Spleen (tissue), 13 donors: ENCODE results near the gene RNF215. TPM values are rescaled to one million over a fixed set of nuclear protein-coding genes. Genes with fewer than 3 reads are reported as not detected.

Experiments
- DNase-seq: peaks from one replicate; pipeline ENCODE4 v3.0.0-alpha.2; 2020
- H3K27ac ChIP-seq, 8 donors: fragments of 200-600 bp; sonication (generic) in 7 of 8; 1 replicate in 4 of 8; 2 replicates in 4 of 8; pipeline versions ENCODE4 v1.5.0 to v1.8.0; 2016 to 2021; ENCODE audit warnings: inconsistent platforms in 4 of 8, mild to moderate bottlenecking in 4 of 8, moderate library complexity in 1 of 8
- H3K27me3 ChIP-seq, 7 donors: fragments of 200-600 bp; sonication (generic) in 6 of 7; replicated peaks in 1 of 7; 1 replicate in 4 of 7; 2 replicates in 3 of 7; pipeline versions ENCODE4 v1.5.0 to v1.8.0; 2016 to 2021; ENCODE audit warnings: inconsistent platforms in 3 of 7, mild to moderate bottlenecking in 1 of 7
- H3K36me3 ChIP-seq, 6 donors: fragments of 200-600 bp; sonication (generic) in 5 of 6; 1 replicate in 4 of 6; 2 replicates in 2 of 6; pipeline versions ENCODE4 v1.5.0 to v1.8.0; 2016 to 2021; ENCODE audit warnings: inconsistent platforms in 2 of 6
- H3K4me1 ChIP-seq, 6 donors: fragments of 200-600 bp; sonication (generic) in 5 of 6; 1 replicate in 3 of 6; 2 replicates in 3 of 6; pipeline versions ENCODE4 v1.5.0 to v1.8.0; 2016 to 2021; ENCODE audit warnings: inconsistent platforms in 3 of 6
- H3K4me3 ChIP-seq, 8 donors: fragments of 200-600 bp; sonication (generic) in 7 of 8; 1 replicate in 4 of 8; 2 replicates in 4 of 8; pipeline versions ENCODE4 v1.5.0 to v1.8.0; 2016 to 2021; ENCODE audit warnings: inconsistent platforms in 4 of 8, mild to moderate bottlenecking in 4 of 8, moderate library complexity in 2 of 8
- H3K9me3 ChIP-seq, 8 donors: fragments of 200-600 bp; sonication (generic) in 7 of 8; 1 replicate in 4 of 8; 2 replicates in 4 of 8; pipeline versions ENCODE4 v1.5.0 to v1.8.0; 2016 to 2021; ENCODE audit warnings: inconsistent platforms in 4 of 8
- POLR2A ChIP-seq, 3 donors: fragments of 450-650 bp; IDR thresholded peaks; one replicate each; pipeline ENCODE4 v1.5.1; 2017; ENCODE audit warnings: antibody characterized with exemption in 3 of 3, mild to moderate bottlenecking in 1 of 3
- POLR2AphosphoS5 ChIP-seq, 3 donors: sonication (generic); formaldehyde crosslinking; IDR thresholded peaks; one replicate each; pipeline ENCODE4 v1.5.1; 2017; ENCODE audit warnings: antibody characterized with exemption in 3 of 3
- WGBS, 5 donors: extraction: QIAGEN DNeasy Blood & Tissue Kit in 3 of 5; methylation state at CpG; one replicate each; pipeline versions ENCODE4 v1.1.5 to v1.1.7; 2013 to 2018; 5-methylcytosine and 5-hydroxymethylcytosine counted together
- intact Hi-C: fragments of 100-400 bp; cut with DNase I; formaldehyde crosslinking; loops from one replicate; pipeline ENCODE4 v1.15.0; 2023; ENCODE audit warnings: low total_unique reads
- long read RNA-seq, 2 donors: transcript quantifications; one replicate each; lab custom pipeline, GENCODE V29; 2026
- polyA plus RNA-seq, 3 donors: library from polyadenylated mRNA; stranded (reverse); fragments of 200-250 nt; gene quantifications; one replicate each; pipeline ENCODE4 v1.2.1, GENCODE V29; 2013
- total RNA-seq, 7 donors: library from RNA; depleted of rRNA in 3 of 7; stranded (reverse); fragments of >200 nt in 3 of 7; fragmentation: NEBNext Ultra II Directional in 4 of 7; extraction: Animal tissue kit (Norgen Biotek cat#: 25700) in 4 of 7; gene quantifications; one replicate each; pipeline versions ENCODE4 v1.1.0 to v1.2.1, GENCODE V29; 2016 to 2021
- TF ChIP-seq, protein P1 (sequence below), 11 experiments: fragments of 200-600 bp in 7 of 11; fragments of 450-650 bp in 4 of 11; sonication (generic) in 4 of 11; IDR thresholded peaks in 8 of 11; conservative IDR thresholded peaks in 3 of 11; 1 replicate in 7 of 11; 2 replicates in 4 of 11; pipeline versions ENCODE4 v1.4.0 to v1.8.0; 2016 to 2021; ENCODE audit warnings: antibody characterized with exemption in 11 of 11, inconsistent platforms in 4 of 11, mild to moderate bottlenecking in 1 of 11
- donor health status: healthy with polysubstance abuse.
- donor health status: DM: no; HTN: no; CAD: no; lungs with moderate emphysema.
- donor health status: DM: no; HTN: no; CAD: no.
- donor health status: Bipolar disorder and iron deficiency.
- donor health status: healthy.
- donor health status: DM: no; HTN: no; CAD: no.
- donor health status: DM: yes; HTN: yes; CAD: no.

RNF215 gene
- total RNA-seq (10 to 100 TPM; 10.2 to 19.5 (median 15.9) TPM), polyA plus RNA-seq (10 to 100 TPM in 1 of 3 donors, 1 to 10 TPM in 2; 6.5 to 11.0 (median 8.3) TPM)
- long read RNA-seq, donor 1, partial matches to known transcripts: 0 of 4 reads
- long read RNA-seq, donor 1, other reads (novel, unspliced or antisense): 0 of 4 reads
- long read RNA-seq, donor 2: 0 reads

DNA sequence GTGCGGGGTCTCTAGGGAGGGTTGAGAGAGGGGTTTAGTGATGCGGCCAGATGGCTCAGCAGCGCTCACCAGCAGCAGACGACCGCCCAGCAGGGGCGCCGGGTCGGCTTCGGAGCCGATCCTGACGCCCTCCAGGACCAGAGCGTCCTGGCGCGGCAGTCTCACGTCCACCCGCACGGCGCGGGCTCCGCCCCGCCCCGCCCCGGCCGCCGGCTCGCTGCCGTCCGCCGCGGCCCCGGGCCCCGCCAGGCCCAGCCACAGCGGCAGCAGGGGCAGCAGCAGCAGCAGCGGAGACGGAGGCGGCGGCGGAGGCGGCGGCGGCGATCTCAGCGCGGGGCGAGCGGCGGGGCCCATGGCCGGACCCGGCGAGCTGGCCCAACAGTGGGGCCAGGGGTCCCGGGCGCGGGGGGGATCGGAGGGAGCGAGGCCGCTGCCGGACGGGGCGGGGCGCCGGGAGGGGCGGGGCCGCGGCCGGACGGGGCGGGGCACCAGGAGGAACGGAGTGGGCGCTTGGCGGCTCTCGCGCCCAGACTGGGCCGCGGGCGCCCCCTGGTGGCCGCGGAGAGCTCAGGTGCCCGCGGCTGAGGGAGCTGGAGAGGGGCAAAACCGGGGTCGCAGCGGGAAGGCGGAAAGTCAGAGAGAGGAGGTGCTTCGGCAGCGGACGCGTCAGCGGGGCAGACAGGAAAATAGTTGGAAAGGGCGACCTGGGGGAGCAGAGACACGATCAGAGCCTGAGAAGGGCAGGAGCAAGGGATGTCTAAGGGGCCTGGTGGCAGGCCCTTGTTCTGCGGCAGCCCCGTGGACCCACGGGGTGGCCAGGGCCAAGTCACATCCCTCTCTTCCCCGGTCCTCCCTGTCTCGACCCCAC is at the start of gene RNF215:
TSS of gene RNF215 (minus strand) at position 452 of the 868 bp plus-strand sequence. CDS start at position 354, 98 bp downstream.
- Histone ChIP-seq H3K9me3 (no peaks in the 10 kb centered on the region), H3K27me3 (no peaks in the 10 kb centered on the region), H3K4me1 (peaks cover 6 to 33% (median 16%) of the 10 kb centered on the region in 6 donors), H3K36me3 (peaks cover 0 to 24% (median 0%) of the 10 kb centered on the region in 6 donors), H3K4me3 (peak within 1 kb of the TSS; percentile 24 to 81 (median 44)), H3K27ac (peak within 1 kb of the TSS in 7 of 8 donors; percentile 44 to 92 (median 73))
- peak; percentile 96 for DNase-seq
- TF ChIP-seq POLR2A (IDR thresholded peaks at IDR 0.05) (no peak), POLR2AphosphoS5 (IDR thresholded peaks at IDR 0.05) (peak; percentile 11 to 69 (median 38))
- TF ChIP-seq, protein P1, sequence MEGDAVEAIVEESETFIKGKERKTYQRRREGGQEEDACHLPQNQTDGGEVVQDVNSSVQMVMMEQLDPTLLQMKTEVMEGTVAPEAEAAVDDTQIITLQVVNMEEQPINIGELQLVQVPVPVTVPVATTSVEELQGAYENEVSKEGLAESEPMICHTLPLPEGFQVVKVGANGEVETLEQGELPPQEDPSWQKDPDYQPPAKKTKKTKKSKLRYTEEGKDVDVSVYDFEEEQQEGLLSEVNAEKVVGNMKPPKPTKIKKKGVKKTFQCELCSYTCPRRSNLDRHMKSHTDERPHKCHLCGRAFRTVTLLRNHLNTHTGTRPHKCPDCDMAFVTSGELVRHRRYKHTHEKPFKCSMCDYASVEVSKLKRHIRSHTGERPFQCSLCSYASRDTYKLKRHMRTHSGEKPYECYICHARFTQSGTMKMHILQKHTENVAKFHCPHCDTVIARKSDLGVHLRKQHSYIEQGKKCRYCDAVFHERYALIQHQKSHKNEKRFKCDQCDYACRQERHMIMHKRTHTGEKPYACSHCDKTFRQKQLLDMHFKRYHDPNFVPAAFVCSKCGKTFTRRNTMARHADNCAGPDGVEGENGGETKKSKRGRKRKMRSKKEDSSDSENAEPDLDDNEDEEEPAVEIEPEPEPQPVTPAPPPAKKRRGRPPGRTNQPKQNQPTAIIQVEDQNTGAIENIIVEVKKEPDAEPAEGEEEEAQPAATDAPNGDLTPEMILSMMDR (IDR thresholded peaks at IDR 0.05 in 8 of 11, conservative IDR thresholded peaks at IDR 0.05 in 3 of 11): peak; percentile 90 to 97 (median 95)
- intact Hi-C loops: loop anchor here (5.0 to 10.0 kb wide), 3 partner anchors 100 to 272 kb away; partner anchors contain the start of gene CASTOR1
- 1 to 8% (median 2%) methylated on average over 28 to 95 of the region's 95 CpGs for WGBS, 5 donors

DNA sequence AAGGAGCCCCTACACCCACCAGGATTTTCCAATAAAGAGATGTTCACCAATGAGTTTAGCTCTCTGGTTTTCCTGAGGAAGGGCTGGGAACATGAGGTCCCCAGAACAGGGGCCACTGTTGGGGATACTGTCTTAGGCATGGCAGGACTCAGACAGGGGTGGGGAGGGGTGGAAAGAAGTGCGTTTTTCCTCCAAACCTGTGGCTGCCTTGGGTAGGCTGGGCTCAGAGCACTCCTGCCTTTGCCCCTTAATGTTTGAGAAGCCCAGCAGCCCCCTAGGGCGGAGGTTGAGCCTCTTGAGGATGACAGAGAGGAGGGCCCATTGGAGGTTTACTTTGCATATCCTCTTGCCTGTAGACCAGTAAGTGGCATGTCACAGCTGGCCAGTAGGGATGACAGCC is 49.0 kb upstream of the RNF215 start:
- Histone ChIP-seq H3K4me3 (peak overlapping the region in 1 of 8 donors; percentile 50), H3K9me3 (peaks cover 0 to 19% (median 14%) of the 10 kb centered on the region in 8 donors), H3K27ac (peak overlapping the region; percentile 76 to 93 (median 82)), H3K4me1 (peaks cover 0 to 10% (median 0%) of the 10 kb centered on the region in 6 donors), H3K36me3 (no peaks in the 10 kb centered on the region), H3K27me3 (peaks cover 0 to 33% (median 0%) of the 10 kb centered on the region in 7 donors)
- intact Hi-C loops: no loop called here
- no peak for DNase-seq
- TF ChIP-seq, protein P1 (IDR thresholded peaks at IDR 0.05 in 8 of 11, conservative IDR thresholded peaks at IDR 0.05 in 3 of 11): no peak
- TF ChIP-seq POLR2AphosphoS5 (IDR thresholded peaks at IDR 0.05): no peak
- 86 to 100% (median 95%) methylated on average over 2 of the region's 2 CpGs for WGBS, 5 donors

DNA sequence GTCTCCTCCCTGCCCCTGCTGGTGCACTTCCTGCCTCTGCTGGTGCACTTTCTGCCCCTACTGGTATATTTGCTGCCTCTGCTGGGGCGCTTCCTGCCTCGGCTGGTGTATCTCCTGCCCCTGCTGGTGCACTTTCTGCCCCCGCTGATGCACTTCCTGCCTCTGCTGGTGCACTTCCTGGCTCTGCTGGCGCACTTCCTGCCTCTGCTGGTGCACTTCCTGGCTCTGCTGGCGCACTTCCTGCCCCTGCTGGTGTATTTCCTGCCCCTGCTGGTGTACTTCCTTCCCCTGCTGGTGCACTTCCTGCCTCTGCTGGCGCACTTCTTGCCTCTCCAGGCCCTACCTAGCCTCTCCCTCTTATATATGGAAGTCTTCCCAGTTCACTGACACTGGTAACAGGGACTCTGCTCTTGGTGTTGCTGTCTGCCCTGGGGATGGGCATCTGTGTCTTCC is 48.5 kb upstream of the RNF215 start:
- WGBS, 5 donors: 35 to 57% (median 38%) methylated on average over 6 of the region's 6 CpGs
- Histone ChIP-seq H3K27me3 (peaks cover 0 to 28% (median 0%) of the 10 kb centered on the region in 7 donors), H3K36me3 (no peaks in the 10 kb centered on the region), H3K4me3 (peak overlapping the region in 1 of 8 donors; percentile 50), H3K9me3 (peaks cover 0 to 19% (median 14%) of the 10 kb centered on the region in 8 donors), H3K4me1 (peaks cover 0 to 10% (median 0%) of the 10 kb centered on the region in 6 donors), H3K27ac (peak overlapping the region; percentile 76 to 93 (median 82))
- intact Hi-C loops: no loop called here
- DNase-seq: peak; percentile 91
- TF ChIP-seq, protein P1 (IDR thresholded peaks at IDR 0.05 in 8 of 11, conservative IDR thresholded peaks at IDR 0.05 in 3 of 11): peak in 9 of 11 experiments; percentile 37 to 72 (median 61)
- peak; percentile 54 to 84 (median 74) for TF ChIP-seq POLR2AphosphoS5 (IDR thresholded peaks at IDR 0.05)
- TF ChIP-seq POLR2A (IDR thresholded peaks at IDR 0.05): peak in 1 of 3 donors; percentile 2
